Gastrocnemius medialis (tissue), 4 donors: ENCODE results near the gene DDX47. TPM values are rescaled to one million over a fixed set of nuclear protein-coding genes. Genes with fewer than 3 reads are reported as not detected.
"Not testable (repeated sequence)": the region's sequence is repeated elsewhere in the genome, so short reads cannot be mapped to it uniquely, and the experiment has no call there.

Experiments
- ATAC-seq, 2 donors: fragments of 150-250 bp; one replicate each; pipeline ENCODE4 v1.9.1; 2016
- DNase-seq, 2 donors: peaks; one replicate each; pipeline ENCODE4 v3.0.0-alpha.2; 2019
- H3K27ac ChIP-seq, 4 donors: fragments of 200-600 bp; sonication (generic); 1 replicate in 1 of 4; 2 replicates in 3 of 4; pipeline ENCODE4 v1.5.1; 2016 to 2018; ENCODE audit warnings: mild to moderate bottlenecking in 2 of 4, moderate library complexity in 1 of 4
- H3K27me3 ChIP-seq, 3 donors: fragments of 200-600 bp; sonication (generic) in 2 of 3; 1 replicate in 1 of 3; 2 replicates in 2 of 3; pipeline versions ENCODE4 v1.5.1 to v1.6.0; 2016 to 2019; ENCODE audit warnings: mild to moderate bottlenecking in 1 of 3, moderate library complexity in 1 of 3
- H3K36me3 ChIP-seq, 2 donors: fragments of 200-600 bp; sonication (generic) in 1 of 2; one replicate each; pipeline ENCODE4 v1.5.1; 2017 to 2018
- H3K4me1 ChIP-seq, 2 donors: fragments of 200-600 bp; sonication (generic) in 1 of 2; one replicate each; pipeline ENCODE4 v1.5.1; 2016 to 2017; ENCODE audit warnings: mild to moderate bottlenecking in 2 of 2
- H3K4me3 ChIP-seq, 4 donors: fragments of 200-600 bp; sonication (generic) in 3 of 4; 1 replicate in 1 of 4; 2 replicates in 3 of 4; pipeline ENCODE4 v1.5.1; 2016 to 2019; ENCODE audit warnings: mild to moderate bottlenecking in 2 of 4
- H3K9me3 ChIP-seq, 3 donors: fragments of 200-600 bp; sonication (generic) in 2 of 3; 1 replicate in 1 of 3; 2 replicates in 2 of 3; pipeline ENCODE4 v1.5.1; 2016 to 2019
- CTCF ChIP-seq, 5 experiments: fragments of 450-650 bp in 3 of 5; fragments of 200-600 bp in 2 of 5; sonication (generic) in 2 of 5; IDR thresholded peaks in 4 of 5; conservative IDR thresholded peaks in 1 of 5; 1 replicate in 4 of 5; 2 replicates in 1 of 5; pipeline ENCODE4 v1.5.1; 2016 to 2019; ENCODE audit warnings: antibody characterized with exemption in 5 of 5, mild to moderate bottlenecking in 3 of 5, moderate library complexity in 3 of 5
- POLR2A ChIP-seq, 2 donors: fragments of 450-650 bp; IDR thresholded peaks; one replicate each; pipeline ENCODE4 v1.6.1; 2017; ENCODE audit warnings: antibody characterized with exemption in 2 of 2, mild to moderate bottlenecking in 2 of 2, moderate library complexity in 2 of 2
- in situ Hi-C, 4 donors: fragments of 200-750 bp; cut with MboI; loops; one replicate each; pipeline versions ENCODE4 v1.15.0 to v1.8.0; 2017; ENCODE audit warnings: low sequenced_read_pairs in 4 of 4
- intact Hi-C: fragments of 100-400 bp; cut with DNase I; formaldehyde crosslinking; loops from one replicate; pipeline ENCODE4 v1.15.1; 2023; ENCODE audit warnings: low total_unique reads
- total RNA-seq, 4 donors: library from RNA; depleted of rRNA; stranded (reverse); fragments of >200 nt; gene quantifications; one replicate each; pipeline versions ENCODE4 v1.1.0 to v1.2.3, GENCODE V29; 2016

Gene DDX47
- total RNA-seq, 4 donors from 2014 or later: 37.1 to 75.4 (median 58.3) TPM

GRCh38 chr12:12817616-12818015 is 4.5 kb downstream of the DDX47 start:
- Histone ChIP-seq H3K27me3 (no peaks in the 10 kb centered on the region), H3K4me3 (no peak overlapping the region), H3K36me3 (peaks cover 0 to 16% of the 10 kb centered on the region in 2 donors), H3K27ac (no peak overlapping the region), H3K4me1 (peaks cover 35 to 40% of the 10 kb centered on the region in 2 donors), H3K9me3 (no peaks in the 10 kb centered on the region)
- no peak for DNase-seq
- in situ Hi-C loops: loop anchor here in 2 of 4 donors (10.0 to 25.0 kb wide), 2 partner anchors 167 to 170 kb away; no protein-coding TSS in a partner anchor
- TF ChIP-seq CTCF (IDR thresholded peaks at IDR 0.05 in 4 of 5, conservative IDR thresholded peaks at IDR 0.05 in 1 of 5) (no peak), POLR2A (IDR thresholded peaks at IDR 0.05) (no peak)
- intact Hi-C loops: no loop called here
- ATAC-seq: no peak

GRCh38 chr12:12818701-12819100 is 5.6 kb downstream of the DDX47 start:
- peaks cover 33 to 38% of the 10 kb centered on the region in 2 donors for H3K4me1 ChIP-seq
- H3K27me3 ChIP-seq: no peaks in the 10 kb centered on the region
- ATAC-seq: no peak
- TF ChIP-seq CTCF (IDR thresholded peaks at IDR 0.05 in 4 of 5, conservative IDR thresholded peaks at IDR 0.05 in 1 of 5) (no peak), POLR2A (IDR thresholded peaks at IDR 0.05) (no peak)
- peaks cover 4 to 27% of the 10 kb centered on the region in 2 donors for H3K36me3 ChIP-seq
- no peak overlapping the region for H3K27ac ChIP-seq
- intact Hi-C loops: no loop called here
- no peak for DNase-seq
- no peaks in the 10 kb centered on the region for H3K9me3 ChIP-seq
- in situ Hi-C loops: loop anchor here in 2 of 4 donors (10.0 to 25.0 kb wide), 2 partner anchors 166 to 169 kb away; no protein-coding TSS in a partner anchor
- H3K4me3 ChIP-seq: no peak overlapping the region

GRCh38 chr12:12819221-12819620 is 6.1 kb downstream of the DDX47 start:
- H3K27ac ChIP-seq: no peak overlapping the region
- H3K4me3 ChIP-seq: no peak overlapping the region
- DNase-seq (no peak), ATAC-seq (no peak)
- peaks cover 28 to 33% of the 10 kb centered on the region in 2 donors for H3K4me1 ChIP-seq
- TF ChIP-seq CTCF (IDR thresholded peaks at IDR 0.05 in 4 of 5, conservative IDR thresholded peaks at IDR 0.05 in 1 of 5) (no peak), POLR2A (IDR thresholded peaks at IDR 0.05) (no peak)
- peaks cover 4 to 32% of the 10 kb centered on the region in 2 donors for H3K36me3 ChIP-seq
- intact Hi-C loops (no loop called here), in situ Hi-C loops (loop anchor here in 2 of 4 donors (10.0 to 25.0 kb wide), 2 partner anchors 166 to 168 kb away; no protein-coding TSS in a partner anchor)
- H3K9me3 ChIP-seq: no peaks in the 10 kb centered on the region
- H3K27me3 ChIP-seq: no peaks in the 10 kb centered on the region

GRCh38 chr12:12819752-12820311 is 6.7 kb downstream of the DDX47 start:
- in situ Hi-C loops (loop anchor here in 2 of 4 donors (10.0 to 25.0 kb wide), 2 partner anchors 165 to 167 kb away; no protein-coding TSS in a partner anchor), intact Hi-C loops (no loop called here)
- ATAC-seq (no peak), DNase-seq (no peak)
- Histone ChIP-seq H3K27me3 (no peaks in the 10 kb centered on the region), H3K9me3 (no peaks in the 10 kb centered on the region), H3K4me3 (no peak overlapping the region), H3K36me3 (peaks cover 4 to 38% of the 10 kb centered on the region in 2 donors), H3K4me1 (peaks cover 22 to 29% of the 10 kb centered on the region in 2 donors), H3K27ac (no peak overlapping the region)
- TF ChIP-seq CTCF (IDR thresholded peaks at IDR 0.05 in 4 of 5, conservative IDR thresholded peaks at IDR 0.05 in 1 of 5): no peak
- no peak for TF ChIP-seq POLR2A (IDR thresholded peaks at IDR 0.05)

- DNase-seq, H3K27me3 ChIP-seq, H3K4me3 ChIP-seq, H3K27ac ChIP-seq, H3K9me3 ChIP-seq, intact Hi-C loops, ATAC-seq: not testable (repeated sequence)
- Histone ChIP-seq H3K4me1 (peaks cover 16 to 24% of the 10 kb centered on the region in 2 donors), H3K36me3 (peaks cover 4 to 44% of the 10 kb centered on the region in 2 donors)
- in situ Hi-C loops: loop anchor here in 1 of 4 donors (25.0 kb wide), 1 partner anchor 167 kb away; no protein-coding TSS in a partner anchor
Observed at GRCh38 chr12:12820376-12820775, 7.2 kb downstream of the DDX47 start.
